GM19438 (cell line): Measurements from ENCODE around the gene SYNCRIP.
A peak's percentile ranks its signal among the peaks of the same experiment; 100 is the strongest.
"Not testable (repeated sequence)": the region's sequence is repeated elsewhere in the genome, so short reads cannot be mapped to it uniquely, and the experiment has no call there.

ENCODE experiments used
- ATAC-seq: cut with Tn5 transposase; IDR thresholded peaks from one replicate; pipeline ENCODE4 v1.9.1; 2021; ENCODE audit warnings: low read depth; ENCODE audit not compliant: unreplicated experiment

Gene SYNCRIP

DNA sequence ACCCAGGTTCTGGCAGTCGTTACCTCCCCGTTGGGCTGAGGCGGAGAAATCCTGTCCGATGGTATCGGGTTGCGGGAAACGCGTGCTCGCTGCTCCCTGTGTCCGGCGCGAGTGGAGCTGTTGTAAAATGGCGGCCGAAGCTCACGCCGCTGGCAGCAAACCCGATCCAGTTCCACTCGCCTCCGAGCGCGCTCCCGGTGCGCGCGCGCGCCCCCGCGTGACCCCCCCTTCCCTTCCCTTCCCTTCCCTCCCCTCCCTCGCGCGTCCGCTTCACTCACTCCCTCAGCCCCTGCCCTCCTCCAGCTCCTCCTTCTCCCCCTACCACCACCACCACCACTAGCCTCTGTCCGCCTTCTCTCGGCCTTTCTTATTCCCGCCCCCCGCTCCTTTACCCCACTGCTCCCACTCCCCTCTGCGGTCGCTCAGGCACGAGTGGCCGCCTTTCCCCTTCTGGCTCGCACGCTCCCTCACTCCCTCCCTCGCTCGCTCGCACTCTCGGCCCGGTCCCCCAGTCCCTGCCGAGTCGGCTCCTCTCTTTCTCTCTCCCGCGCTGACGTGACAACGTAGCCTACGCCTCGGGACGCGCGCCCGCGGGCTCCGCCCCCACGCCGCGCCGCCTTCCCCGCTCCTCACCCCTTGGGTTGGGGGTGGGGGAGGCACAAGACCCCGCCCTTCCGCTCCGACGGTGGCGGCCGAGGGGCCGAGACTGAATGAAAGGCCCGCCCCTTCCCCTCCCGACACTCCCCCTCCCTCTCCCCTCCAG is at the start of gene SYNCRIP:
TSS of gene SYNCRIP (minus strand) at position 113 of the 763 bp plus-strand sequence. CDS start 1,447 bp downstream, outside the sequence.
- peak; percentile 67 for ATAC-seq

DNA sequence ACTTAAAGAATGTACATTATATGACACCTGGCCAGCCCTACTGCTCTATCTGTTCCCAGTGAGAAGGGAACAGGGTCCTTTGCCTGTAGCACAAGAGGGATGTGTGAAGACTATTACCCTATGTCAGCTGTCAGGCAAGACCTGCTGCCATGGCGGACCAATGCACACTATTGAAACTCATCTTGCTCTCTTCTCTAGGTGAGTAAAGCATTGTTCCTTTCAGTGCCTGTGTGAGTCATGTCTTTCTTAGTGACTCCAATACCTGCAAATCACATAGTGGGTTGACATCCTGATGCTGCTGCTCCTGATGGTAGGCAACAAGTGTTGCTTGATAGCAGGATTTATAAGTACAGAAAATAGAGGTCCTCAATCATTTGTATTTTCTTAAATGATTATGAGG is 48.8 kb upstream of the SYNCRIP start:
- ATAC-seq: no peak

DNA sequence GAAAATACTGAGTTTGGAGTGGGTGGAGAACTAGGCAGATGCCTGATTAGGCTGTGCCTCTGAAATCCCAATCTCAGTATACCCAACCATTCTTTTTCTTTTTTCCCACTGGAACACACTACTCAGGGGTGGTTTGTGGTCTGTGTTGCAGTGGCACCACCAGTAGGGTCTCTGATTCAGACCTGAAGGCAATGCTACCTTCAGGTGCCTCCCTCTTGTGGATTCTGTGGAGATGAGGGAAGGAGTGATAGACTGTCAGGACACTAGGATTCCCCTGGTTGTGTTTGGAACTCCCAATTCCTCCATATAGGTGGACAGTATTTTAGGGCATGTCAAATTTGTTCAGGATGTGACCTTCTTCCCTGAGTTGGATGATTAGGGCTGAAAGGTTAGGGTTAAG is 47.4 kb upstream of the SYNCRIP start:
- no peak for ATAC-seq

DNA sequence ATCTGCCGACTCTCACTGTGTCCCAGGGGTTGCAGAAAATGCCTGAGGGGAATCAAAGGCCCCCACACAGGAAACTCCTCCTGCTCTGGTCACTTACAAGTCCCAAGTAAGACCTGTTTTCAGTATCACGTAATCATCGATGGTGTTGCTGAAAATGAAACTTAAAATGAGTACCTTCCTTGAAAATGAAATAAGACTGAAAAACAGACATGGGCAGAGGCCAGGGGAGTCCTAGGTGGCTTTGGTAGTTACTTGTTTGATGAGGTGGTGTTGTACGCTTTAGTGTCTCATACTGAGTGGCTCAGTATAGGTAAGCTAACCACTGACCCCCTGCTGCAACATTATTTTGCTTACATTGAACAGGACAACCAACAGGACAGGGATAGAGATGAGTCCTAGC is 43.0 kb upstream of the SYNCRIP start:
- ATAC-seq: peak; percentile 95

DNA sequence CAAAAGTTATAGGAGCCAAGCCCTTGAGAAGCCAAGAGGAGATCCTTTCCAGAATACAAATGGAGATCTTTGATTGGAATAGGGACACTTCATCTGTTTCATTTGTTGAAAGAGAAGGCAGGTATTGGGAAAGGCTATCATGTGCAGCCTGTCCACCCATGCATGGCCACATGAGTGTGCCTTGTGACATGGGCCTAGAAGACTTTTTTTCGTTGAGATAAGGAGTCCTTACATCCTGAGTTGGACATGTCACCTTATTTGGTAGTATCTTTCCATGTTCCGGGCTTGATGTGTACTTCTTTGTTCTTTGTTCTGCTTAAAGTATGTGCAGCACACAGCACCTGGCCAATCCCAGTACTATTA is 42.1 kb upstream of the SYNCRIP start:
- ATAC-seq: no peak

DNA sequence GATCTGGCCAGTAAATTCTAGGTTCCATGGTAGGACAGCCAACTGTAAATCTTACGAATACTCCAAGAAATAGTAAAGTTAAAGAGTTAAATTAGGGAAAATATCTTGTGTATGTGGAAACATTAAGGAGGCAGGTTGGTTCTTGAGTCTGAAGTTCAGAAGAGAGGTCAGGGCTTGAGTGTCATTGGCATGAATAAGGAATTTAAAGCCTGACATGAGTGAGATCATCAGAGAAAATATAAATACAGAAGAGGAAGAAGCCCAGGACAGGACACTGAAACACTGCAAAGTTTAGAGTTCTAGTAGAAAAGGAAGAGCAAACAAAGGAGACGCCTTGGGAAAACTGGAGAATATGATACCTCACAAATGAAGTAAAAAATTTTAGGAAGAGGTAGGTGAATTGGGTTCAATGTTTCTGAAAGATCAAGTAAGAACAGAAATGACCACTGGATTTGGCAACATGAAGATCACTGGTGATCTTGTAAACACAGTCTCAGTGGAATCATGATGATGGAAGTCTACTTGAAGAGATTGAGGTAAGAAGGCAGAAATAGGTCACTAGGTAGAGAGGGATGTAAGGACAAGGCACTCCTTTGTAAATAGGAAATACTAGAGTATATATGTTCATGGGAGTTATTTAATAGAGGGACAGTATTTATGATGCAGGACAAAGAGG is 41.6 kb upstream of the SYNCRIP start:
- no peak for ATAC-seq

DNA sequence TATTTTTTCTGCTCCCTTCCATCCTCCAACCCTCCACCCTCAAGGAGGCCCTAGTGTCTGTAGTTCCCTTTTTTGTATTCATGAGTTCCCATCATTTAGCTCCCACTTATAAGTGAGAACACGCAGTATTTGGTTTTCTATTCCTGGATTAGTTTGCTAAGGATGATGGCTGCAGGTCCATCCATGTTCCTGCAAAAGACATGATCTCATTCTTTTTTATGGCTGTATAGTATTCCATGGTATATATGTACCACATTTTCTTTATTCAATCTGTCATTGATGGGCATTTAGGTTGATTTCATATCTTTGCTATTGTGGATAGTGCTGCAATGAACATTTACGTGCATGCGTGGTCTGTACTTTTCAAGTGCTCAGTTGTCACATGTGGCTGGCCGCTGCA is 39.2 kb upstream of the SYNCRIP start:
- not testable (repeated sequence) for ATAC-seq

DNA sequence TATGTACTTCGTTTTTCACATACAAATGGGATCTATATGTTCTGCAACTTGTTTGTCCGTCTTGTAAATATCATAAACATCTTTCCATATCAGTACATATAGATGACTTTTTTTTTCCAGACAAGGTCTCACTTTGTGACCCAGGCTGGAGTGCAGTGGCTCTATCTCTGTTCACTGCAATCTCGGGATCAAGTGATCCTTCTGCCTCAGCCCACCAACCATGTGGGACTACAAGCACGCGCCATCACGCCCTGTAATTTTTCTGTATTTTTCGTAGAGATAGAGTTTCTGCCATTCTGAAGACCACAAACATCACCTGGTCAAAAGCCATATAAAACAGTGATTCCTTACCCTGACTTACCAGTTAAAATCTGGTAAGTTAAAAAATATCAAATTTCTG is 37.7 kb upstream of the SYNCRIP start:
- ATAC-seq: no peak

DNA sequence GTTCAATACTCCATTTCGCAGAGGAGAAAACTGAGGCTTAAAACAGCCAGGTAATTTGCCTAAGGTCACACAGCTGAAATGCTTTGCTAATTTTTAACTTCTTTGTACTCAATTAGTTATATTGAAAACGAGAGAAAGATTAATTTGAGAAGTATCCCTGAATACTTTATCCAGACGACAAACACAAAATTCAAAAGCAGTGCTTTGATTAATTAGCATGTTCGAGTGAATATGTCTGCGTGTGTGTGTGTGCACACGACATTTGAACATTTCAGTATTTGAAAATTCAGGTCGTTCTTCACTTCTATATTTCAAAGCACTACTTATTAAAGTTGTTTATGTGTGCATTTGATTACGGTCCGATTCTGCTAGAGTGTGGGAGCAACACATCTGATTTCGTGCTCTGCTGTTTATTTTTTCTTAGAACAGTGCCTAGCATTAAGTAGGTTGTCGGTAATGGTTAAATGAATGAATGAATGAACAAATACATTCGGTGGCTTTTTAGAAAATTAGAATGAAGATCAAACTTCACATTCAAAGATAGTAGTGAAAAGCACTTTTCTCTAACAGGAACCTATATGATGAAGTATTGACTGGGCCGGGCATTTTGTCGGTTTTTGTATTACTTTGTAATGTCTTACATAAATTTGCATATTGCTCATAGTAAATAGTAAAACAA is 36.9 kb upstream of the SYNCRIP start:
- ATAC-seq: no peak

DNA sequence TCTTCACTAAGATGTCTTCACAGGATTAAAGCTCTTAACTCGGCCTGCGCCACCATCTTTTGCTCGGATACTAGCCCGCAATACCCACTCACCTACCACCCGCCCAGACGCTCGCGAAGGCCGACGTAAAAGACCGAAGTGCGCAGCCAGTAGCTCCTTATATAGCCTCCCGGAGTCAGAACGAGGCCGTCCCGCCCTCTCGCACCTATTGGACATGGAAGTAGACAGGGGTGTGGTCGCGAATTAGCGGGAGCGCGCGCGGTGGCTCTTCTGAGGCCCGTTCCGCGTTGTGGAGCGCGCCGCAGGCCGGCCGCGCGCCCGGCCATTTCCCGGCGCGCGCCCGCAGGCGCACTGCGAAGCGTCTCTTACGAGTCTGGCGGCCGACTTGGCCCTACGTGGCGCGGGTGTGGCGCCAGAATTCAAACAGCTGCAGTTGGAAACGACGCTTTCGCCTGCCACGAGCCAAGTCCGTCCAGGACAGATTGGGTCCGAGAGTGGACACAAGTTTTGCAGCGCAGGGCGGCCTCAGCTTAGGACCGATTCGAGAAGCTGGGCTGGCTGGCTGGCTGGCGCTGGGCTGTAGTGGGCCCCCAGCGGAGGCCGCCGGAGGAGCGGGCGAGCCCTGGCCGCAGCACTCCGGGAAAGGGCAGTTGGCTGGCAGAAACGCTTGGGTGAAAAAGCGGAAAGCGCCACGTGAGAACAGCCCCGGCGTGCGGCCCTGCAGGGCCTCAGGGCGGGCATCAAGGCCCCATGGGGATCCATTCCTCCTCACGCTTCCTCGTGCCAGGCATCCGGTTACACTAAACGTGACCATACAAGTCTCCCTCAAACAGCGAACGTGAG is 36.1 kb upstream of the SYNCRIP start:
- ATAC-seq: peak; percentile 75

DNA sequence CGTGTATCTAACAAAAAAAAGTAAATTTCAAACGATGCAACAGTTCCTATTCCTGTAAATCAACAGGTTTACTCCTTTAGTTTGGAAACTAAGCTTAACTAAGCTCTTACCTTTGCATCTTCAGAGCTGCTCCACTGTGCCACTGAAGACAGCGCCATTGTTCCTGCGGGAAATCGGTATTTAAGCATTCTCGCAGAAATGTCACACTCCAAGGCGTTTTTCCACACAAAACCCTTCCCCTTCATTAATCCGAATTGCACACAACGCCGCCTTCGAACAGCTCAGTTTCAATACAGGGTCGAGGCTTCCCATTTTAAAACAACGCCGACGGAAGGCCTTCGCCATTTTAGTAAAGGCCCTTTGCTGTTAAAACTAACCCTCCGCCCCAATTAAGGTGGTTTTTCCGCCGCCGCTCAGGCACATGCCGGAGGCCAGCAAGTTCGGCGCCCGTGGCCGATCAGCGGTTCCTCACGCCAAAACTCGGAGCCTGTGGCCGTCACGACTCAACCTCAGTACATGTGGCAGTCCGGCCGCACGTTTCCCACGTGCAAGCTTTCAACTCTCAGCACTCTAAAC is 35.4 kb upstream of the SYNCRIP start:
- peak; percentile 5 for ATAC-seq

DNA sequence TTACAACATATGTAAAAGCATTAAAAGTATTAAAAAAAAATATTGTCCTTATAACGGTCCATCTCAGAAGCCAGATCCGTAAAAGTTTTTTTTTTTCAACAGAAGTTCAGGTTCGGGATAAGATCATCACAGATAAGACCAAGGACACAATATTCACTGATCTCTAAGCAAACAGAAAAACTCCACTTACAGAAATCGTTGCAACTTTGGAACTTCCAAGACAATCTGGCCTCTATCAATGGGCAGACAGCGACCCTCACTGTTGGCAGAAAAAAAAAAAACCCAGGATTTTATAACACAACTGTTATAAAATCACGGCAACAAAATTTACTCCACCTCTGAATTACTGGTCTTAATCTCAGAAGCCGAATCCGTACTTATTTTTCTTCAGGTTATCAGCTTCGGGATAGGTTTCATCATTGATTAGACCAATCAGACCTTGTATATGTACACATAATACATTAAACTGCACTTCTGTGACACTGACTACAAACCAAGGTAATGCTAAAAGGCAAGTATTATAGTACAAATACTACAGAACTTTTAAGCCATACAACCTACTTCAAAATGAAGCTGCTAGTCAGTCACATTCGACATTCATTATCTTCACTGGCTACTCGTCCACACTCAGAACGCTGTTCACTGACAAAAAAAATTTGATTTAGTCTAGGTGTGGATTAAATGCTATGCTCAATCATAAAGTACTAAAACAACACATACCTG is 34.7 kb upstream of the SYNCRIP start:
- ATAC-seq: no peak

DNA sequence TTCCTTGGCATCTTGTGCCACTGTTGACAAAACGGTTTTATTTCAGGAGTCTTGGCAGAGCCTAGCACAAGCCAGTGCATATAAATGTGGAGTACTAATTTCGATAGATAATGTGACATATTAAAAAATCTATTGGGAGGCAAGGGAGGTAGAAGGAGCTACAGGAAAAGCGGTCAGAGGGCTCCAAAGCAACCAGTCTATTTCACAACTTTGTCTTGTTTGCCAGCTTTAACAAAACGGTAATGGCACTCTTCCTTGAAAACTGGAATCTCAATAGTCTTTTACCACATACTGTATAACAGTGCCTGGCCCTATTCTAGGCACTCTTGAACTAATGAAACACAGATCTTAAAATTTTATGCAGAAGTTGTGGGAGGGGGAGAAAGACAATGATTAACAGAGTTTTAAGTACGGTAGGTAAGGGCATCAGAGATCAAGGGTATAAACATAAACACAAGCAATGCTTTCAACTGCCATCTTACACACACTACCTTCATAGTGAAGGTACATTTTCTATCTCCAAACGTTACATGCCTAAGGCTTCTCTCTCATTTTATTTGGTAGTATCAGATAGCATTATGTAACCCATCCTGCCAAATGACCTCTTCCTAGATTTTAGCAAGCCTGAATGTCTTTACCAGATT is 33.5 kb upstream of the SYNCRIP start:
- ATAC-seq: no peak

DNA sequence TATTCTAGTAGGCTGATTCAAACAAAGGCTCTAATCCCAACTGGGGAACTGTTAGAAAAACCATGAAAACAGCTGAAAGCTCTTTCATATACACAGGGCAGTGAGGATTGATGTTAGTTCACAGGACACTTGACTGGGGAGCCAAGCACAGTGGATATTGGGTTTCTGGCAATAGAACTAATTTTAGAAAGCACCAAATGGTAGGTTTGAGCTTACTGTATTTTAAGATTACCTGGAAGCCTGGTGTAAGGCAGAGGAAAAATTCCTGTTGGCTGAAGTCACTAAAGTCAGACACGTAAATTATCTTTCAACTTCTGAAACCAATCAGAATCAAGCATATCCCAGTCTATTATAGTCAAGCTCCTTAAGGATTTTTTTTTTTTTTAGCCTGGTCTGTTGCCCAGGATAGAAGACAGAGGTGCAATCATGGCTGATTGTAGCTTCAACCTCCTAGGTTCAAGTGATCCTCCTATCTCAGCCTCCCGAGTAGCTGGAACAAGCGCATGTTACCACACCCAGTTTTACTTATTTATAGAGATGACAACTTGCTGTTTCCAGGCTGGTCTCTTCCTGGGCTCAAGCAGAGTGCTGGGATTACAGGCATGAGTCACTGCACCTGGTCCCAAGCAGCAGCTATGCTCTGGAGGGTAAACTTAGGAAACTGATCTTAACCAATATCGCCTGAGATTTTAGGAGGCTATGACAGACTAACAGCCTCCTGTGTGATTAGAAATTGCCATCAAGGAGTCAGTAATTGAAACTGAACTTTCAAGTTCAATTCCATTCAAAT is 32.5 kb upstream of the SYNCRIP start:
- no peak for ATAC-seq

DNA sequence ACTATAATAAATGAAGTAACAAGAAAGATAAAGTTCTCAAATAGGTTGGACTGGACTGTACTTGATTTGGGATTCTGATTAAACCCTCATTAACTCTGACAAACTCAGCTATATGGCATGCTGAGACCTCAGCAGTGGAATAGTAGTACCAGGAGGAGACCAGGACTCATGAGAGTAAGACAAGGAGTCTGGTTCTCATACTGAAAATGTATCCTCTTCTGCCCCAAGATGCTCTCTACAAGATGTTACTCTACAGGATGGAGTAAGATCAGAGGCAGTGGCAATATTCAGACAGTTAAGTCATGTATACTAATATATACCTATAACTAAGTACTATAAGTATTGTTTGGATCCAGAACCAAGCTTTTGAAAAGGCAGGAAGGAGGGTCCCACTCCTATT is 31.9 kb upstream of the SYNCRIP start:
- ATAC-seq: no peak

DNA sequence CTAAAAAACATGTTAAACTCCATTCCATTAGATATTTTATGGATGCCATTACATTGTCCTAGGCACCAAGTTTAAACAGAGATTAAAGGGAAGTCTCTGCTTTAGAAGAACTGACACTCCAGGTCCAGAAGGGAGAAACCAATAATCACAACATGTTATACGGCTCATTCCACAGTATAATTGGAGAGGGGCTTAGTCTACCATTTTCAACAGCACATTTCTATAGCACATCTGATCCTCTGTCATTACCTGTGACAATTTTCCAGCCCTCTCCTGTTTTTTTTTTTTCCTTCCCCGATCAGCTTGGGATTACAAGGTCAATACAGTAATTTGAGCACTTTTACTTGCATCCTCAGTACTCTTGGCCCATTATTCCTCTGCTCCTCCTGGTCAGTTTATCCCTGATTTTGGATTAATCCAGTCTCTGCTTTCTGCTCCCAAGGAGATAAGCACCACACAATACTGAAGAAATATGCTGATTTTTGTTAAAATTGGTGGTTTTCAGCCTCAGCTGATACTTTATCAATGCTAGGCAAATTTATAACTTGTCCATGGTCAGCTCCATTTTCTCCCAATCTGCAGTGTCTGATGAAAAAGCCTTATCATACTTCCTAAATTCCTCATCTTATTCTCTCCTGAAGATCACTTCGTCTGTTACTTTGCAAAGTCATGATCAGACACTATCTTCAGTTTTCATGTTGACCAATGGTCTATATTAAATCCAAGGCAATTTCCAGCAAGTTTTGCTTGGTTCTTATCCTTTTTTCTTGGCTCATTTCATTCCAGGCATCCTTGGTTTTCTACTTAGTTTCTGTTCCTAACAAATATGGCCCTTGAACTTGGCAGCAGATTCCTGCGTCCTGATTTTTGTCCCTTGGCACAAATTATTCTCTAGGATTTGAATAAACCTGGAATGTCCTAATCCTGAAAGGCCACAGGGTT is 30.8 kb upstream of the SYNCRIP start:
- ATAC-seq: no peak

DNA sequence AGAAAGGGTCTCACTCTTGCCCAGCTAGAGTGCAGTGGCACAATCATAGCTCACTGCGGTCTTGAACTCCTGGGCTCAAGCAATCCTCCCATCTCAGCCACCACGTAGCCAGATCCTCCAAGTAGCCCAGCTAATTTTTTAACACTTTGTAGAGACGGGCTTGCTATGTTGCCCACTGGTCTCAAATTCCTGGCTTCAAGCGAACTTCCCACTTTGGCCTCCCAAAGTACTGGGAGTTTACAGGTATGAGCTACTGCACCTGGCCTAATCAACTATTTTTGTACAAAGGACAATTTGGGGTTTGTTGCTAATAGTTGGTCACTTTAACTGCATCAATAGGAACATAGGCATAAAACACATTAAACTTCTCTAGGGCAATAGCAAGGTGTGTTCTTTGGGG is 29.9 kb upstream of the SYNCRIP start:
- ATAC-seq: no peak
